ENCODE data around the gene IRAG1. TPM values are rescaled to one million over a fixed set of nuclear protein-coding genes. Genes with fewer than 3 reads are reported as not detected.

IRAG1 gene
- total and polyA plus RNA-seq, 2 of the 13 experiments (the other 11 are each of a cell fraction or from before 2014, with no cell fraction given), result 0.13 to 0.20 TPM

- TF ChIP-seq AFF4 (CRISPR knock-in tag; IDR thresholded peaks at IDR 0.05), result no peak
Observed at GRCh38 chr11:10731064-10731680, 37.6 kb upstream of the IRAG1 start (continued).

GRCh38 chr11:10730151-10730550 is 36.6 kb upstream of the IRAG1 start:
- peaks cover under 1% of the 10 kb centered on the region; the same call in 1 of the 2 replicates for H3K4me1 ChIP-seq (ENCODE audit: insufficient read depth, low read length)
- 12% methylated on average over 3 of the region's 3 CpGs for WGBS (ENCODE audit: low lambda C conversion rate)
- no peaks in the 10 kb centered on the region for H3K79me2 ChIP-seq (ENCODE audit: insufficient read depth, low read length)
- H3K9me3 ChIP-seq (ENCODE audit: low read length), result no peaks in the 10 kb centered on the region
- no peak overlapping the region for H3K27ac ChIP-seq (ENCODE audit: extremely low read length, insufficient read depth, low read length)
- BruUV-seq (replicated peaks), result no TSS peak
- in situ Hi-C loops (cut with HindIII; ENCODE audit: extremely low pct_ligation_motif_present, low pct_unique_long_range_greater_than_20kb), result no loop called here
- ChIA-PET CTCF (ENCODE audit: low intra/inter-chr PET ratio, low total read pairs) (no interaction called here), POLR2A (no interaction called here)
- no peak for ATAC-seq
- FAIRE-seq, result no peak
- no peak overlapping the region for H3K9ac ChIP-seq (ENCODE audit: insufficient read depth, low read depth, low read length)
- DNase-seq (ENCODE audit: low spot score), result no peak
- no peak overlapping the region for H3K4me3 ChIP-seq (replicated peaks in 1 of 3; ENCODE audit: insufficient read depth in 1 of 3, low read depth in 2 of 3, low read length in 3 of 3)
- H3K4me2 ChIP-seq (ENCODE audit: low read depth, low read length), result no peak overlapping the region
- no peaks in the 10 kb centered on the region for H4K20me1 ChIP-seq (ENCODE audit: insufficient read depth, low read length)
- H3K27me3 ChIP-seq (ENCODE audit: control insufficient read depth in 1 of 2, insufficient read depth in 2 of 2, low read length in 2 of 2), result peaks cover 5 to 31% of the 10 kb centered on the region in 2 experiments; a peak in 4 of 5 replicates
- H3K36me3 ChIP-seq (replicated peaks in 1 of 2; ENCODE audit: control insufficient read depth in 1 of 2, insufficient read depth in 2 of 2, low read length in 2 of 2), result no peaks in the 10 kb centered on the region
- H2AFZ ChIP-seq (ENCODE audit: low read length), result no peak overlapping the region
- intact Hi-C loops (cut with micrococcal nuclease; ENCODE audit: unreplicated experiment), result loop anchor here (10.0 kb wide), 1 partner anchor 75 kb away; no protein-coding TSS in a partner anchor
- TF ChIP-seq PRDM4 (CRISPR knock-in tag; IDR thresholded peaks at IDR 0.05; ENCODE audit: borderline replicate concordance), result no peak
- TF ChIP-seq HNF4A (CRISPR knock-in tag; IDR thresholded peaks at IDR 0.05), result no peak
- no peak for TF ChIP-seq CSRNP1 (CRISPR knock-in tag; IDR thresholded peaks at IDR 0.05)
- TF ChIP-seq MYC (CRISPR knock-in tag; IDR thresholded peaks at IDR 0.05; ENCODE audit: borderline replicate concordance), result no peak
- no peak for TF ChIP-seq ZNF775 (CRISPR knock-in tag; IDR thresholded peaks at IDR 0.05; ENCODE audit: borderline replicate concordance)
- no peak for TF ChIP-seq KAT8 (CRISPR knock-in tag; IDR thresholded peaks at IDR 0.05)
- TF ChIP-seq PAX8 (CRISPR knock-in tag; IDR thresholded peaks at IDR 0.05; ENCODE audit: borderline replicate concordance), result no peak
- no peak for TF ChIP-seq SSRP1 (CRISPR knock-in tag; IDR thresholded peaks at IDR 0.05)
- TF ChIP-seq YEATS2 (CRISPR knock-in tag; IDR thresholded peaks at IDR 0.05; ENCODE audit: borderline replicate concordance), result no peak
- TF ChIP-seq TEAD3 (CRISPR knock-in tag; optimal IDR thresholded peaks at IDR 0.05; ENCODE audit: borderline replicate concordance), result no peak
- TF ChIP-seq SALL1 (CRISPR knock-in tag; IDR thresholded peaks at IDR 0.05), result no peak
- no peak for TF ChIP-seq HOXA3 (CRISPR knock-in tag; IDR thresholded peaks at IDR 0.05)
- no peak for TF ChIP-seq ZNF766 (CRISPR knock-in tag; IDR thresholded peaks at IDR 0.05; ENCODE audit: borderline replicate concordance)
- no peak for TF ChIP-seq ZNF674 (CRISPR knock-in tag; IDR thresholded peaks at IDR 0.05; ENCODE audit: low read depth)
